Measurements from ENCODE around the gene KSR2. TPM values are rescaled to one million over a fixed set of nuclear protein-coding genes. Genes with fewer than 3 reads are reported as not detected.

KSR2 gene
- total RNA-seq, 1 experiment from 2014 or later = 1.3 TPM

- Histone ChIP-seq H3K23ac (ENCODE audit: insufficient read length, low read depth, low read length) (no peak overlapping the region), H3K27me3 (ENCODE audit: insufficient read depth, low read length) (no peaks in the 10 kb centered on the region), H4K20me1 (ENCODE audit: control insufficient read depth, insufficient read depth, insufficient read length) (peaks cover 2% of the 10 kb centered on the region), H4K5ac (ENCODE audit: insufficient read length, low read depth, low read length) (no peak overlapping the region), H3K79me2 (ENCODE audit: insufficient read depth, low read length) (no peaks in the 10 kb centered on the region), H3K4me1 (ENCODE audit: insufficient read depth, low read length) (no peaks in the 10 kb centered on the region), H3K79me1 (ENCODE audit: insufficient read depth, low read depth, low read length, poor library complexity, severe bottlenecking) (no peaks in the 10 kb centered on the region), H2BK5ac (ENCODE audit: insufficient read length, low read length) (no peak overlapping the region), H3K9ac (ENCODE audit: extremely low read depth, insufficient read length, low read length) (no peak overlapping the region), H2BK20ac (ENCODE audit: low read depth, low read length, poor library complexity, severe bottlenecking) (no peak overlapping the region), H3K27ac (ENCODE audit: insufficient read length, low read depth, low read length) (no peak overlapping the region), H3T11ph (ENCODE audit: low read length) (no peak overlapping the region), H4K91ac (ENCODE audit: insufficient read length, low read depth, low read length) (no peak overlapping the region), H4K8ac (replicated peaks; ENCODE audit: insufficient read length, low read depth, low read length) (no peak overlapping the region), H3K18ac (ENCODE audit: insufficient read length, low read depth, low read length) (no peak overlapping the region), H2BK12ac (ENCODE audit: insufficient read length, low read depth, low read length) (no peak overlapping the region), H3K56ac (ENCODE audit: insufficient read length, low read depth, low read length) (no peak overlapping the region), H2AK5ac (ENCODE audit: insufficient read length, low read length) (no peak overlapping the region), H3K23me2 (ENCODE audit: insufficient read length, low read depth, low read length, poor library complexity, severe bottlenecking) (no peaks in the 10 kb centered on the region), H3K4me2 (ENCODE audit: insufficient read depth, insufficient read length, low read length) (no peak overlapping the region), H3K14ac (ENCODE audit: insufficient read depth, low read length) (no peak overlapping the region), H3K4ac (ENCODE audit: low read depth, low read length) (no peak overlapping the region), H2BK15ac (ENCODE audit: low read depth, low read length) (no peak overlapping the region), H2AFZ (ENCODE audit: low read length) (no peak overlapping the region), H3K9me3 (ENCODE audit: control insufficient read depth, low read depth, low read length) (no peaks in the 10 kb centered on the region), H2BK120ac (ENCODE audit: low read depth, low read length, poor library complexity, severe bottlenecking) (no peak overlapping the region)
- Mint-ChIP-seq H3K36me3 (ENCODE audit: insufficient read depth in 1 of 3, low read depth in 3 of 3) (no peaks in the 10 kb centered on the region), H3K4me1 (peaks cover 0 to 3% of the 10 kb centered on the region in 2 experiments; a peak in 1 of 4 replicates), H3K27ac (no peak overlapping the region), H3K27me3 (ENCODE audit: low read depth) (no peaks in the 10 kb centered on the region; the same call in 1 of the 2 replicates), H3K4me3 (no peak overlapping the region), H3K9me3 (no peaks in the 10 kb centered on the region)
- no CpG with 5 or more reads among the region's 3 CpGs for WGBS (ENCODE audit: extremely low coverage, insufficient read length, low lambda C conversion rate)
- DNase-seq = no peak
- no peak for TF ChIP-seq CTCF (conservative IDR thresholded peaks at IDR 0.05)
Measured at GRCh38 chr12:117660896-117661295, 307.9 kb downstream of the KSR2 start.

Measured in H9 (cell line).